DOHH2 (cell line): ENCODE results near the gene CLDN7.

Experiments
- H3F3A ChIP-seq: fragments of 200-600 bp; sonication (generic), shearing (Covaris generic); 2 replicates; pipeline ENCODE4 v1.6.0; 2016; ENCODE audit warnings: antibody characterized with exemption, mild to moderate bottlenecking; ENCODE audit not compliant: control insufficient read depth, insufficient read depth
- H3K27ac ChIP-seq: fragments of 200-600 bp; sonication (generic); 2 replicates; pipeline ENCODE4 v1.5.1; 2014; ENCODE audit warnings: low read depth, mild to moderate bottlenecking, low read length, moderate library complexity
- H3K27me3 ChIP-seq: fragments of 200-600 bp; sonication (generic); 2 replicates; pipeline ENCODE4 v1.6.1; 2014; ENCODE audit warnings: mild to moderate bottlenecking, low read length, mixed read lengths; ENCODE audit not compliant: control insufficient read depth
- H3K36me3 ChIP-seq: fragments of 200-600 bp; sonication (generic); 2 replicates; pipeline ENCODE4 v1.6.1; 2014; ENCODE audit warnings: mild to moderate bottlenecking, low read length, moderate library complexity, mixed read lengths; ENCODE audit not compliant: control insufficient read depth
- H3K4me1 ChIP-seq: fragments of 200-600 bp; sonication (generic); 2 replicates; pipeline ENCODE4 v1.6.1; 2014; ENCODE audit warnings: mild to moderate bottlenecking, low read length, mixed read lengths; ENCODE audit not compliant: control insufficient read depth
- H3K4me2 ChIP-seq: fragments of 200-600 bp; sonication (generic); 2 replicates; pipeline ENCODE4 v1.6.0; 2014; ENCODE audit warnings: mild to moderate bottlenecking, low read length, moderate library complexity
- H3K4me3 ChIP-seq: fragments of 200-600 bp; sonication (generic); 2 replicates; pipeline ENCODE4 v1.5.1; 2014; ENCODE audit warnings: mild to moderate bottlenecking, low read length, mixed read lengths
- H3K79me2 ChIP-seq: fragments of 200-600 bp; sonication (generic); 2 replicates; pipeline ENCODE4 v1.6.1; 2014; ENCODE audit warnings: mild to moderate bottlenecking, low read length, mixed read lengths; ENCODE audit not compliant: control insufficient read depth
- H3K9me2 ChIP-seq: fragments of 200-600 bp; sonication (generic); replicated peaks from 2 replicates; pipeline ENCODE4 v1.6.1; 2014; ENCODE audit warnings: mild to moderate bottlenecking, low read length, mixed read lengths; ENCODE audit not compliant: control insufficient read depth
- H3K9me3 ChIP-seq: fragments of 200-600 bp; sonication (generic); 2 replicates; pipeline ENCODE4 v1.6.1; 2014; ENCODE audit warnings: antibody characterized with exemption, low read length, mixed read lengths; ENCODE audit not compliant: control insufficient read depth, insufficient read depth
- H4K20me1 ChIP-seq: fragments of 200-600 bp; sonication (generic); 2 replicates; pipeline ENCODE4 v1.6.0; 2014; ENCODE audit warnings: low read depth, mild to moderate bottlenecking, antibody characterized with exemption, low read length, moderate library complexity; ENCODE audit not compliant: control insufficient read depth, insufficient read depth
- EZH2phosphoT487 ChIP-seq: fragments of 200-600 bp; sonication (generic); IDR thresholded peaks from 2 replicates; pipeline ENCODE4 v1.6.1; 2017; ENCODE audit warnings: borderline replicate concordance, mild to moderate bottlenecking, antibody characterized with exemption, low read length, moderate library complexity, mixed read lengths
- TF ChIP-seq, protein P1 (sequence below): fragments of 200-600 bp; sonication (generic); IDR thresholded peaks from one replicate; pipeline ENCODE4 v1.5.1; 2014; ENCODE audit warnings: antibody characterized with exemption, mild to moderate bottlenecking, low read depth, low read length; ENCODE audit not compliant: poor library complexity, severe bottlenecking

Gene CLDN7

DNA sequence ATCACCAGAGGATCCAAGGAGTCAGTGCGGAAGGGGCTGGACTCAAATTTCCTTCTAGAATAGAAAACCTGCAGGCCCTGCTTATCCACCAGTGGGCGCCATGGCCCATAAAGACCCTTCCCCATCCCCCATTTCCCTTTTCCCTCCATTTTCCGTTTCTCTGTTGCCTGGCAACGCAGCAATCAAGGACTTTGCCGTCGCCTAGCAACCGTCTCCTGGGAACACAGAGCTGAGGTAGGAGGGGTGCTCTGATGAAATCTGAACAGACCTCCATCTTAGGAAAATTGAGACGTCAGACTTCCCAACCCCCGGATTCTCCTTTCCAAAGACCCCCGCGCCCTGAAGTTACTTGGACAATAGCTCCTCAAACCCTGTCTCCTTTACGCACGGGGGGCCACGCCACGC, 48.4 kb downstream of the CLDN7 start:
- Histone ChIP-seq H3K36me3 (no peaks in the 10 kb centered on the region), H3K27ac (peak overlapping the region; percentile 28), H3K4me2 (peak overlapping the region; percentile 83), H3F3A (peaks cover 11% of the 10 kb centered on the region), H4K20me1 (no peaks in the 10 kb centered on the region; the same call in 1 of the 2 replicates), H3K79me2 (peaks cover 44% of the 10 kb centered on the region), H3K4me1 (peaks cover 49% of the 10 kb centered on the region), H3K9me2 (no peaks in the 10 kb centered on the region), H3K27me3 (no peaks in the 10 kb centered on the region), H3K9me3 (no peaks in the 10 kb centered on the region), H3K4me3 (peak overlapping the region; percentile 72)
- TF ChIP-seq, protein P1, sequence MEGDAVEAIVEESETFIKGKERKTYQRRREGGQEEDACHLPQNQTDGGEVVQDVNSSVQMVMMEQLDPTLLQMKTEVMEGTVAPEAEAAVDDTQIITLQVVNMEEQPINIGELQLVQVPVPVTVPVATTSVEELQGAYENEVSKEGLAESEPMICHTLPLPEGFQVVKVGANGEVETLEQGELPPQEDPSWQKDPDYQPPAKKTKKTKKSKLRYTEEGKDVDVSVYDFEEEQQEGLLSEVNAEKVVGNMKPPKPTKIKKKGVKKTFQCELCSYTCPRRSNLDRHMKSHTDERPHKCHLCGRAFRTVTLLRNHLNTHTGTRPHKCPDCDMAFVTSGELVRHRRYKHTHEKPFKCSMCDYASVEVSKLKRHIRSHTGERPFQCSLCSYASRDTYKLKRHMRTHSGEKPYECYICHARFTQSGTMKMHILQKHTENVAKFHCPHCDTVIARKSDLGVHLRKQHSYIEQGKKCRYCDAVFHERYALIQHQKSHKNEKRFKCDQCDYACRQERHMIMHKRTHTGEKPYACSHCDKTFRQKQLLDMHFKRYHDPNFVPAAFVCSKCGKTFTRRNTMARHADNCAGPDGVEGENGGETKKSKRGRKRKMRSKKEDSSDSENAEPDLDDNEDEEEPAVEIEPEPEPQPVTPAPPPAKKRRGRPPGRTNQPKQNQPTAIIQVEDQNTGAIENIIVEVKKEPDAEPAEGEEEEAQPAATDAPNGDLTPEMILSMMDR = peak; percentile 87
- no peak for TF ChIP-seq EZH2phosphoT487

- no peak overlapping the region for H3K4me2 ChIP-seq
- peaks cover 30% of the 10 kb centered on the region for H3K4me1 ChIP-seq
- H3K4me3 ChIP-seq = no peak overlapping the region
These were observed 50.6 kb downstream of the CLDN7 start for GRCh38 chr17:7211491-7212273.

More at GRCh38 chr17:7211491-7212273, 50.6 kb downstream of the CLDN7 start:
- Histone ChIP-seq H3K9me3 (no peaks in the 10 kb centered on the region), H3F3A (0 out of 2 replicates have a peak, but pooled peaks cover 4% of the 10 kb centered on the region), H3K9me2 (no peaks in the 10 kb centered on the region), H3K27ac (no peak overlapping the region), H3K79me2 (peaks cover 39% of the 10 kb centered on the region), H3K36me3 (no peaks in the 10 kb centered on the region), H4K20me1 (no peaks in the 10 kb centered on the region; the same call in 1 of the 2 replicates), H3K27me3 (no peaks in the 10 kb centered on the region)
- TF ChIP-seq, protein P1 = no peak
- TF ChIP-seq EZH2phosphoT487 = no peak
